Heart left ventricle (tissue), 16 donors: Measurements from ENCODE around the gene ARHGEF28. TPM values are rescaled to one million over a fixed set of nuclear protein-coding genes. Genes with fewer than 3 reads are reported as not detected.

Experiments used
- ATAC-seq, 4 donors: fragments of 200-7000 bp; cut with Tn5 transposase; one replicate each; pipeline ENCODE4 v1.9.1; 2020 to 2022; ENCODE audit warnings: moderate library complexity in 4 of 4, mild to moderate bottlenecking in 3 of 4, moderate number of reproducible peaks in 1 of 4
- DNase-seq, 5 donors: peaks; one replicate each; pipeline ENCODE4 v3.0.0-alpha.2; 2020
- H3K27ac ChIP-seq, 12 donors: fragments of 200-600 bp; sonication (generic) in 4 of 12; one replicate each; pipeline versions ENCODE4 v1.5.0 to v1.8.0; 2016 to 2022; ENCODE audit warnings: mild to moderate bottlenecking in 2 of 12
- H3K27me3 ChIP-seq, 9 donors: fragments of 200-600 bp; sonication (generic) in 2 of 9; one replicate each; pipeline versions ENCODE4 v1.5.1 to v1.8.0; 2016 to 2022; ENCODE audit warnings: mild to moderate bottlenecking in 3 of 9
- H3K36me3 ChIP-seq, 9 donors: fragments of 200-600 bp; sonication (generic) in 2 of 9; one replicate each; pipeline versions ENCODE4 v1.5.0 to v1.8.0; 2018 to 2022; ENCODE audit warnings: mild to moderate bottlenecking in 2 of 9
- H3K4me1 ChIP-seq, 12 donors: fragments of 200-600 bp; sonication (generic) in 4 of 12; one replicate each; pipeline versions ENCODE4 v1.5.0 to v1.8.0; 2016 to 2022; ENCODE audit warnings: mild to moderate bottlenecking in 3 of 12
- H3K4me3 ChIP-seq, 12 donors: fragments of 200-600 bp; sonication (generic) in 4 of 12; one replicate each; pipeline versions ENCODE4 v1.5.0 to v1.8.0; 2017 to 2022; ENCODE audit warnings: mild to moderate bottlenecking in 9 of 12, moderate library complexity in 4 of 12
- H3K9me3 ChIP-seq, 12 donors: fragments of 200-600 bp; sonication (generic) in 4 of 12; one replicate each; pipeline versions ENCODE4 v1.5.0 to v1.8.0; 2016 to 2022; ENCODE audit warnings: mild to moderate bottlenecking in 1 of 12
- POLR2A ChIP-seq, 2 donors: fragments of 450-650 bp; IDR thresholded peaks; one replicate each; pipeline ENCODE4 v1.6.1; 2017; ENCODE audit warnings: antibody characterized with exemption in 2 of 2, mild to moderate bottlenecking in 2 of 2, moderate library complexity in 2 of 2
- WGBS, 4 donors: extraction: QIAGEN DNeasy Blood & Tissue Kit in 2 of 4; methylation state at CpG; one replicate each; pipeline versions ENCODE4 v1.1.5 to v1.1.7; 2013 to 2018; 5-methylcytosine and 5-hydroxymethylcytosine counted together
- intact Hi-C, 10 donors: fragments of 100-400 bp; cut with DNase I; formaldehyde crosslinking; loops; one replicate each; pipeline versions ENCODE4 v1.11.1 to v1.14.2; 2022
- polyA plus RNA-seq, 2 donors: library from polyadenylated mRNA; stranded (reverse); fragments of 200-250 nt; gene quantifications; one replicate each; pipeline ENCODE4 v1.2.3, GENCODE V29; 2013
- total RNA-seq, 9 donors: library from RNA; depleted of rRNA in 2 of 9; stranded (reverse); fragments of >200 nt in 2 of 9; fragmentation: NEBNext Ultra II Directional in 3 of 9; extraction: Animal tissue kit (Norgen Biotek cat#: 25700) in 3 of 9; gene quantifications; one replicate each; pipeline versions ENCODE4 v1.1.0 to v1.2.4, GENCODE V29; 2016 to 2023
- TF ChIP-seq, protein P1 (sequence below), 12 donors: fragments of 200-600 bp; sonication (generic) in 4 of 12; IDR thresholded peaks; one replicate each; pipeline versions ENCODE4 v1.5.0 to v1.8.0; 2018 to 2022; ENCODE audit warnings: antibody characterized with exemption in 12 of 12, mild to moderate bottlenecking in 5 of 12
- donor health status: ischemic (EF 13 %, LVEDD 7.1; RV severe dilation, severe dysfunction).
- donor health status: healthy with polysubstance abuse.
- donor health status: DM: no; HTN: yes; CAD: no.
- donor health status: DM: no; HTN: no; CAD: no.
- donor health status: ischemic (EF 25% LVEDD 6.9; RV normal size, moderate dysfunction).
- donor health status: ischemic (EF 25% LVEDD 5.7; RV mildly dilated, moderate dysfunction).
- donor health status: healthy.
- donor health status: DM: yes; HTN: yes; CAD: no.
- donor health status: ischemic (EF 35%, LVEDD 5.7; RV mildly dilated, moderate dysfunction).
- donor health status: nonischemic (EF 11% LVEDD 7.7; RV severe dilation, severe dysfunction).
- donor health status: DM: yes; HTN: yes; CAD: no.
- donor health status: PGD.
- donor health status: ischemic (EF 29% LVEDD 5.4; RV normal size, mild dysfunction).
- donor health status: nonischemic (EF 23%, LVEDD 6.1; RV moderate dilation, normal function).

Gene ARHGEF28
- total and polyA plus RNA-seq, 11 donors, result 0.51 to 7.7 (median 1.7) TPM

DNA sequence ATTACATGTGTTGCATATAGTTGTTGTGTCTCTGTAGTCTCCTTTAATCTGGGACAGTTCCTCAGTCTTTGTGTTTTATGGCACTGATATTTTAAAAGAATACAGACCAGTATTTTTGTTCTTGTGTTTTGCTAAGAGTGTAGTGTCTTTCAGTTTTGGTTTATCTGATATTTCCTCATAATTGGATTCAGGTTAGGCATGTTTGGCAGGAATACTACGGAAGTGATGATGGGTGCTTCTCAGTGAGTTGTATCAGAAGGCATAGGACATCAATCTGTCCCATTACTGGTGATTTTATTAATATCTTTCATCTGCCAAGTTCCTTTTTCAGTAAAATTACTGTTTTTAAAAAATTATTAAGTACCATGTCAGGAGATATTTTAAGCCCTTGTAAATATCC lies 212.9 kb downstream of the ARHGEF28 start:
- no peak for TF ChIP-seq POLR2A (IDR thresholded peaks at IDR 0.05)
- TF ChIP-seq, protein P1, sequence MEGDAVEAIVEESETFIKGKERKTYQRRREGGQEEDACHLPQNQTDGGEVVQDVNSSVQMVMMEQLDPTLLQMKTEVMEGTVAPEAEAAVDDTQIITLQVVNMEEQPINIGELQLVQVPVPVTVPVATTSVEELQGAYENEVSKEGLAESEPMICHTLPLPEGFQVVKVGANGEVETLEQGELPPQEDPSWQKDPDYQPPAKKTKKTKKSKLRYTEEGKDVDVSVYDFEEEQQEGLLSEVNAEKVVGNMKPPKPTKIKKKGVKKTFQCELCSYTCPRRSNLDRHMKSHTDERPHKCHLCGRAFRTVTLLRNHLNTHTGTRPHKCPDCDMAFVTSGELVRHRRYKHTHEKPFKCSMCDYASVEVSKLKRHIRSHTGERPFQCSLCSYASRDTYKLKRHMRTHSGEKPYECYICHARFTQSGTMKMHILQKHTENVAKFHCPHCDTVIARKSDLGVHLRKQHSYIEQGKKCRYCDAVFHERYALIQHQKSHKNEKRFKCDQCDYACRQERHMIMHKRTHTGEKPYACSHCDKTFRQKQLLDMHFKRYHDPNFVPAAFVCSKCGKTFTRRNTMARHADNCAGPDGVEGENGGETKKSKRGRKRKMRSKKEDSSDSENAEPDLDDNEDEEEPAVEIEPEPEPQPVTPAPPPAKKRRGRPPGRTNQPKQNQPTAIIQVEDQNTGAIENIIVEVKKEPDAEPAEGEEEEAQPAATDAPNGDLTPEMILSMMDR (IDR thresholded peaks at IDR 0.05), result no peak
- peaks cover 0 to 10% (median 0%) of the 10 kb centered on the region in 12 donors for H3K9me3 ChIP-seq
- no peak overlapping the region for H3K27ac ChIP-seq
- intact Hi-C loops, result no loop called here
- H3K36me3 ChIP-seq, result peaks cover 0 to 3% (median 0%) of the 10 kb centered on the region in 9 donors
- no peak overlapping the region for H3K4me3 ChIP-seq
- H3K27me3 ChIP-seq, result peaks cover 0 to 5% (median 0%) of the 10 kb centered on the region in 9 donors
- H3K4me1 ChIP-seq, result no peaks in the 10 kb centered on the region
- 80 to 93% (median 83%) methylated on average over 1 of the region's 1 CpG for WGBS, 4 donors
- DNase-seq (no peak), ATAC-seq (no peak)

DNA sequence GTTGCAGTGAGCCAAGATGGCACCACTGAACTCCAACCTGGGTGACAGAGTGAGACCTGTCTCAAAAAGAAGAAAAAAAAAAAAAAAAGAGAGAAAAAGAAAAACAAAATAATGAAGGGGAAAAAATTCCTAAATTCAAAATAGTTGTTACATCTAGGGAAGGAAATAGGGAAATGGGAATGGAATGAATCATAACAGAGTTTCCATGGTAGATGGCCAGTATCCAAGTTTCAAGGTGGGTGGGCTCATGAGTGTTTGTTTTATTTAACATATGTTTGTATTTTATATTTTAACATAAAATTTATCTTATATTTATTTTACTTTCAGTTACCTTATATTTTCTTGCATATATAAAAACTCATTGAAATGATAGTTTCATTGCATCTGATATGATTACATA lies 215.6 kb downstream of the ARHGEF28 start:
- peaks cover 0 to 5% (median 0%) of the 10 kb centered on the region in 9 donors for H3K27me3 ChIP-seq
- TF ChIP-seq, protein P1 (IDR thresholded peaks at IDR 0.05), result no peak
- no peak for TF ChIP-seq POLR2A (IDR thresholded peaks at IDR 0.05)
- no peak overlapping the region for H3K27ac ChIP-seq
- H3K36me3 ChIP-seq, result peaks cover 0 to 3% (median 0%) of the 10 kb centered on the region in 9 donors
- H3K4me1 ChIP-seq, result no peaks in the 10 kb centered on the region
- peaks cover 0 to 8% (median 0%) of the 10 kb centered on the region in 12 donors for H3K9me3 ChIP-seq
- ATAC-seq (no peak), DNase-seq (no peak)
- H3K4me3 ChIP-seq, result no peak overlapping the region
- intact Hi-C loops, result no loop called here

DNA sequence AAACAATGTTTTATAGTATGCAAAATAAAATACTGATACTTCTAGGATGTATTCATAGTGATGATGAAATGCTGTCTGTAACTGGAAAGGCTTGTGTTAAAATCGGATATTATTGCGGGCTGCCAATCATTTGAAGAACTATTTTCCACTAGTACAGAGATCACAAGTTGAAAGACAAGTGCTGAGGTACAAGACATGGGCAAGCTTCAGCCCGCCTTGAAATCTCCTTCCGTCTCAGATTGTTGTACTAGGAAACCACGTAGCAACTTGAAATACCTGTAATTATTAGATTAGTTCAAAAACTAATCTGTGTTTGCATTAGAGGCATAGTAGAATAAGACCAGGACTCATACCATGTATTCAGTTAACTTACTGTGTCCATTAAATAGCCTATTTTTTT lies 218.2 kb downstream of the ARHGEF28 start:
- Histone ChIP-seq H3K27ac (no peak overlapping the region), H3K4me1 (no peaks in the 10 kb centered on the region), H3K36me3 (peaks cover 0 to 3% (median 0%) of the 10 kb centered on the region in 9 donors), H3K27me3 (peaks cover 0 to 5% (median 0%) of the 10 kb centered on the region in 9 donors), H3K9me3 (no peaks in the 10 kb centered on the region), H3K4me3 (no peak overlapping the region)
- TF ChIP-seq POLR2A (IDR thresholded peaks at IDR 0.05), result no peak
- TF ChIP-seq, protein P1 (IDR thresholded peaks at IDR 0.05), result no peak
- DNase-seq (no peak), ATAC-seq (no peak)
- 81 to 92% (median 86%) methylated on average over 5 of the region's 5 CpGs for WGBS, 4 donors
- intact Hi-C loops, result no loop called here

DNA sequence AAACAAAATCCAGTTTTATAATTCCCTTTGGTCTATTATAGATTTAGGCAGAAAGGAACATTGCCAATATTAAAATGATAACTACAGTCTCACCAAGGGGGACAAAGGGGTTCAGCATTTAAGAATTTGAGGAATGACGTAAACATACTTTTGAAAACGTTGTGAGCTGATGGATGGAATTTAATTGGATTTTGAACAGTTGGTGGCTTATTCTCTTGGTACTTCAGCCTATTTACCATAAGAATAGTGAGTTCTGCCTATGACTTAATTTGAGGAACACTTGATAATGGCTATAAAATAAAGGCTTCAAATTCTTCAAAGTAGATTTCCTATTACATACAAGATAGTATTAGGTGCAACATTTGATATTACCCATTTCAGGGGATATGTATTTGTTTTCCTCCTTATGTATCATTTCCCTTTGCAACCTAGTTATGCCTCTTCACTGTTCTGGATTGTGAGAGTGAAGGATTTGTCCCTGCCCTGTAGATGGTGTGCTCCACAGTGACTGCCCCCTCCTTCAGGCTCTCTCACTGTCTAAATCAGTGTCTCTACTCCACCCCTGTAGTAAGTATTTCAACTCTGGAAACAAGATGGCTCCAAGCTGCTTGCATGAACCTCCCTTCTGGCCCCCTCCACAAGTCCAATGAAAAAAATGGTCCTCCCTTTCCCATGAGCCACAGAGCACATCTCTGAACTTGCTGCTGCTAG lies 225.6 kb downstream of the ARHGEF28 start:
- Histone ChIP-seq H3K27ac (no peak overlapping the region), H3K4me1 (peaks cover 0 to 9% (median 3%) of the 10 kb centered on the region in 12 donors), H3K27me3 (no peaks in the 10 kb centered on the region), H3K4me3 (no peak overlapping the region), H3K36me3 (no peaks in the 10 kb centered on the region), H3K9me3 (no peaks in the 10 kb centered on the region)
- 59 to 77% (median 66%) methylated on average over 2 of the region's 2 CpGs for WGBS, 4 donors
- intact Hi-C loops, result no loop called here
- TF ChIP-seq, protein P1 (IDR thresholded peaks at IDR 0.05), result no peak
- no peak for TF ChIP-seq POLR2A (IDR thresholded peaks at IDR 0.05)
- ATAC-seq, result no peak
- no peak for DNase-seq
